ENCODE data around the gene COL28A1. TPM values are rescaled to one million over a fixed set of nuclear protein-coding genes. Genes with fewer than 3 reads are reported as not detected.

The COL28A1 gene
- total and polyA plus RNA-seq, 4 donors, result 0.05 to 0.50 (median 0.18) TPM

DNA sequence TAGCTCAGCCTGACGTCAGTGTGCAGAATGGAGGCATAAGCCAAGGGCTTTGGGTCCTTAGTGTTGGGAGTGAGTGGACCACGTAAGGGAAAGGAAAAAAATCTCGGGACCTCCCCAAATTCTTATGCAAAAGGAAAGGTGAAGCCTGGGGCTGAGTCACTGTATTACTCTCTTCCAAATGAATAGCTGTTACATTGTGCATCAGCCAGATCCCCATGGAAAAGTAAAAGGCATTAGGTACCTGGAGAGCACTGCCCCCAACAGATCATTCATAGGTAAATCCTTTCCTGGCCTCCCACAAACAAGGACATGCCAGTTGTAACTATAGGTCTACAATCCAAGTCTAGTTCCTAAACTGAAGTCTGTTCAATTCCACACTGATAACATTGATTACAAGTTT, 182.8 kb downstream of the COL28A1 start:
- Histone ChIP-seq H3K4me1 (ENCODE audit: control insufficient read depth in 4 of 4, insufficient read depth in 4 of 4, low read length in 3 of 4) (no peaks in the 10 kb centered on the region), H3K4me3 (ENCODE audit: low read depth in 1 of 3, low read length in 3 of 3) (no peak overlapping the region), H3K9me3 (ENCODE audit: control insufficient read depth in 4 of 4, low read length in 3 of 4) (no peaks in the 10 kb centered on the region), H3K27me3 (ENCODE audit: control insufficient read depth in 4 of 4, insufficient read depth in 4 of 4, low read length in 3 of 4) (no peaks in the 10 kb centered on the region), H3K27ac (ENCODE audit: low read depth in 1 of 2, low read length in 2 of 2) (no peak overlapping the region), H3K36me3 (ENCODE audit: control insufficient read depth in 4 of 4, insufficient read depth in 3 of 4, low read depth in 1 of 4, low read length in 3 of 4) (no peaks in the 10 kb centered on the region), H3K9ac (ENCODE audit: low read depth in 1 of 2, low read length in 2 of 2) (no peak overlapping the region)
- DNase-seq (ENCODE audit: low spot score), result no peak
- TF ChIP-seq RXRA (IDR thresholded peaks at IDR 0.05) (no peak), SP1 (IDR thresholded peaks at IDR 0.05) (no peak), FOXA1 (IDR thresholded peaks at IDR 0.05) (no peak), JUND (IDR thresholded peaks at IDR 0.05) (no peak), FOXA2 (IDR thresholded peaks at IDR 0.05) (no peak), HNF4A (conservative IDR thresholded peaks at IDR 0.05) (no peak), YY1 (IDR thresholded peaks at IDR 0.05) (no peak), GABPA (IDR thresholded peaks at IDR 0.05 in 1 of 2, conservative IDR thresholded peaks at IDR 0.05 in 1 of 2) (no peak), RAD21 (IDR thresholded peaks at IDR 0.05) (peak; percentile 50 to 67), NR2F2 (IDR thresholded peaks at IDR 0.05) (no peak), EGR1 (IDR thresholded peaks at IDR 0.05; ENCODE audit: low read depth in 2 of 2) (no peak)
- TF ChIP-seq, protein P1, sequence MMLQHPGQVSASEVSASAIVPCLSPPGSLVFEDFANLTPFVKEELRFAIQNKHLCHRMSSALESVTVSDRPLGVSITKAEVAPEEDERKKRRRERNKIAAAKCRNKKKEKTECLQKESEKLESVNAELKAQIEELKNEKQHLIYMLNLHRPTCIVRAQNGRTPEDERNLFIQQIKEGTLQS (IDR thresholded peaks at IDR 0.05), result no peak
- TF ChIP-seq, protein P2, sequence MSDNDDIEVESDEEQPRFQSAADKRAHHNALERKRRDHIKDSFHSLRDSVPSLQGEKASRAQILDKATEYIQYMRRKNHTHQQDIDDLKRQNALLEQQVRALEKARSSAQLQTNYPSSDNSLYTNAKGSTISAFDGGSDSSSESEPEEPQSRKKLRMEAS (IDR thresholded peaks at IDR 0.05), result no peak
- TF ChIP-seq, protein P3, sequence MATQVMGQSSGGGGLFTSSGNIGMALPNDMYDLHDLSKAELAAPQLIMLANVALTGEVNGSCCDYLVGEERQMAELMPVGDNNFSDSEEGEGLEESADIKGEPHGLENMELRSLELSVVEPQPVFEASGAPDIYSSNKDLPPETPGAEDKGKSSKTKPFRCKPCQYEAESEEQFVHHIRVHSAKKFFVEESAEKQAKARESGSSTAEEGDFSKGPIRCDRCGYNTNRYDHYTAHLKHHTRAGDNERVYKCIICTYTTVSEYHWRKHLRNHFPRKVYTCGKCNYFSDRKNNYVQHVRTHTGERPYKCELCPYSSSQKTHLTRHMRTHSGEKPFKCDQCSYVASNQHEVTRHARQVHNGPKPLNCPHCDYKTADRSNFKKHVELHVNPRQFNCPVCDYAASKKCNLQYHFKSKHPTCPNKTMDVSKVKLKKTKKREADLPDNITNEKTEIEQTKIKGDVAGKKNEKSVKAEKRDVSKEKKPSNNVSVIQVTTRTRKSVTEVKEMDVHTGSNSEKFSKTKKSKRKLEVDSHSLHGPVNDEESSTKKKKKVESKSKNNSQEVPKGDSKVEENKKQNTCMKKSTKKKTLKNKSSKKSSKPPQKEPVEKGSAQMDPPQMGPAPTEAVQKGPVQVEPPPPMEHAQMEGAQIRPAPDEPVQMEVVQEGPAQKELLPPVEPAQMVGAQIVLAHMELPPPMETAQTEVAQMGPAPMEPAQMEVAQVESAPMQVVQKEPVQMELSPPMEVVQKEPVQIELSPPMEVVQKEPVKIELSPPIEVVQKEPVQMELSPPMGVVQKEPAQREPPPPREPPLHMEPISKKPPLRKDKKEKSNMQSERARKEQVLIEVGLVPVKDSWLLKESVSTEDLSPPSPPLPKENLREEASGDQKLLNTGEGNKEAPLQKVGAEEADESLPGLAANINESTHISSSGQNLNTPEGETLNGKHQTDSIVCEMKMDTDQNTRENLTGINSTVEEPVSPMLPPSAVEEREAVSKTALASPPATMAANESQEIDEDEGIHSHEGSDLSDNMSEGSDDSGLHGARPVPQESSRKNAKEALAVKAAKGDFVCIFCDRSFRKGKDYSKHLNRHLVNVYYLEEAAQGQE (IDR thresholded peaks at IDR 0.05), result no peak
- TF ChIP-seq, protein P4, sequence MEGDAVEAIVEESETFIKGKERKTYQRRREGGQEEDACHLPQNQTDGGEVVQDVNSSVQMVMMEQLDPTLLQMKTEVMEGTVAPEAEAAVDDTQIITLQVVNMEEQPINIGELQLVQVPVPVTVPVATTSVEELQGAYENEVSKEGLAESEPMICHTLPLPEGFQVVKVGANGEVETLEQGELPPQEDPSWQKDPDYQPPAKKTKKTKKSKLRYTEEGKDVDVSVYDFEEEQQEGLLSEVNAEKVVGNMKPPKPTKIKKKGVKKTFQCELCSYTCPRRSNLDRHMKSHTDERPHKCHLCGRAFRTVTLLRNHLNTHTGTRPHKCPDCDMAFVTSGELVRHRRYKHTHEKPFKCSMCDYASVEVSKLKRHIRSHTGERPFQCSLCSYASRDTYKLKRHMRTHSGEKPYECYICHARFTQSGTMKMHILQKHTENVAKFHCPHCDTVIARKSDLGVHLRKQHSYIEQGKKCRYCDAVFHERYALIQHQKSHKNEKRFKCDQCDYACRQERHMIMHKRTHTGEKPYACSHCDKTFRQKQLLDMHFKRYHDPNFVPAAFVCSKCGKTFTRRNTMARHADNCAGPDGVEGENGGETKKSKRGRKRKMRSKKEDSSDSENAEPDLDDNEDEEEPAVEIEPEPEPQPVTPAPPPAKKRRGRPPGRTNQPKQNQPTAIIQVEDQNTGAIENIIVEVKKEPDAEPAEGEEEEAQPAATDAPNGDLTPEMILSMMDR (IDR thresholded peaks at IDR 0.05; ENCODE audit: low read depth, low read length, missing input control), result peak; percentile 19
- WGBS, result 69% methylated on average over 3 of the region's 3 CpGs

DNA sequence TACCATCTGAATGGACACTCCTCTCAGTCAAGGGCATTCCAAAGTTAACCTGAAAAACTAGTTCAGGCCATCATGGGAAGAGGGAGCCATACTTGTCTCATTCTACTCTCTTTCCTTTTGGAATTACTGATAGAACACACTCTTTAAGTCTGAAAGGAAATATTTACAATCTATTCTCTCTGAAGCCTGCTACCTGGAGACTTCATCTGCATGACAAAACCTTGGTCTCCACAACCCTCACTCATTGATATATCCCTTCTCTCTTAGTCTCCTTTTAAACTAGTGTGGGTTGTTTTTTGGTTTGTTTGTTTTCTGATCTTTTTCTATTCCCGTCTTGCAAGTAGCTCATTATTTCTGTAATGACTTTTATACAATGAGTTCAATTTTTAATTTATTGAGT, 183.8 kb downstream of the COL28A1 start:
- no peak overlapping the region for H3K4me3 ChIP-seq (ENCODE audit: low read depth in 1 of 3, low read length in 3 of 3)
- no peak overlapping the region for H3K27ac ChIP-seq (ENCODE audit: low read depth in 1 of 2, low read length in 2 of 2)
- H3K36me3 ChIP-seq (ENCODE audit: control insufficient read depth in 4 of 4, insufficient read depth in 3 of 4, low read depth in 1 of 4, low read length in 3 of 4), result no peaks in the 10 kb centered on the region
- no peaks in the 10 kb centered on the region for H3K4me1 ChIP-seq (ENCODE audit: control insufficient read depth in 4 of 4, insufficient read depth in 4 of 4, low read length in 3 of 4)
- H3K9ac ChIP-seq (ENCODE audit: low read depth in 1 of 2, low read length in 2 of 2), result no peak overlapping the region
- no peaks in the 10 kb centered on the region for H3K27me3 ChIP-seq (ENCODE audit: control insufficient read depth in 4 of 4, insufficient read depth in 4 of 4, low read length in 3 of 4)
- H3K9me3 ChIP-seq (ENCODE audit: control insufficient read depth in 4 of 4, low read length in 3 of 4), result no peaks in the 10 kb centered on the region
- no peak for TF ChIP-seq HNF4A (conservative IDR thresholded peaks at IDR 0.05)
- no peak for TF ChIP-seq RAD21 (IDR thresholded peaks at IDR 0.05)
- TF ChIP-seq, protein P2 (IDR thresholded peaks at IDR 0.05), result no peak
- TF ChIP-seq, protein P5, sequence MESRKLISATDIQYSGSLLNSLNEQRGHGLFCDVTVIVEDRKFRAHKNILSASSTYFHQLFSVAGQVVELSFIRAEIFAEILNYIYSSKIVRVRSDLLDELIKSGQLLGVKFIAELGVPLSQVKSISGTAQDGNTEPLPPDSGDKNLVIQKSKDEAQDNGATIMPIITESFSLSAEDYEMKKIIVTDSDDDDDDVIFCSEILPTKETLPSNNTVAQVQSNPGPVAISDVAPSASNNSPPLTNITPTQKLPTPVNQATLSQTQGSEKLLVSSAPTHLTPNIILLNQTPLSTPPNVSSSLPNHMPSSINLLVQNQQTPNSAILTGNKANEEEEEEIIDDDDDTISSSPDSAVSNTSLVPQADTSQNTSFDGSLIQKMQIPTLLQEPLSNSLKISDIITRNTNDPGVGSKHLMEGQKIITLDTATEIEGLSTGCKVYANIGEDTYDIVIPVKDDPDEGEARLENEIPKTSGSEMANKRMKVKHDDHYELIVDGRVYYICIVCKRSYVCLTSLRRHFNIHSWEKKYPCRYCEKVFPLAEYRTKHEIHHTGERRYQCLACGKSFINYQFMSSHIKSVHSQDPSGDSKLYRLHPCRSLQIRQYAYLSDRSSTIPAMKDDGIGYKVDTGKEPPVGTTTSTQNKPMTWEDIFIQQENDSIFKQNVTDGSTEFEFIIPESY (IDR thresholded peaks at IDR 0.05), result no peak
- no peak for TF ChIP-seq HNF4G (IDR thresholded peaks at IDR 0.05)
- no peak for TF ChIP-seq TAF1 (conservative IDR thresholded peaks at IDR 0.05)
- no peak for TF ChIP-seq NR2F2 (IDR thresholded peaks at IDR 0.05)
- no peak for TF ChIP-seq GABPA (IDR thresholded peaks at IDR 0.05 in 1 of 2, conservative IDR thresholded peaks at IDR 0.05 in 1 of 2)
- no peak for TF ChIP-seq YY1 (IDR thresholded peaks at IDR 0.05)
- TF ChIP-seq, protein P1 (IDR thresholded peaks at IDR 0.05), result no peak
- TF ChIP-seq, protein P3 (IDR thresholded peaks at IDR 0.05), result no peak
- TF ChIP-seq EGR1 (IDR thresholded peaks at IDR 0.05; ENCODE audit: low read depth in 2 of 2), result no peak
- 0% methylated on average over 1 of the region's 1 CpG for WGBS
- DNase-seq (ENCODE audit: low spot score), result no peak

Data from liver (tissue), 9 donors.